Lung (tissue), 12 donors: ENCODE results near the gene ZFP92. TPM values are rescaled to one million over a fixed set of nuclear protein-coding genes. Genes with fewer than 3 reads are reported as not detected.
"Not testable (repeated sequence)": the region's sequence is repeated elsewhere in the genome, so short reads cannot be mapped to it uniquely, and the experiment has no call there.

Experiments used
- ATAC-seq: fragments of 200-7000 bp; cut with Tn5 transposase; one replicate; pipeline ENCODE4 v1.9.1; 2020; ENCODE audit warnings: moderate number of reproducible peaks; ENCODE audit not compliant: insufficient read depth, low FRiP score
- DNase-seq, 3 donors: peaks; one replicate each; pipeline ENCODE4 v3.0.0-alpha.2; 2013 to 2017
- H3K27ac ChIP-seq, 2 donors: one replicate each; pipeline ENCODE4 v1.5.1; 2013; ENCODE audit warnings: mild to moderate bottlenecking in 2 of 2, moderate library complexity in 2 of 2, control low read depth in 1 of 2, inconsistent platforms in 1 of 2, low read depth in 1 of 2, low read length in 1 of 2
- H3K27me3 ChIP-seq, 3 donors: one replicate each; pipeline ENCODE4 v1.5.1; 2013; ENCODE audit warnings: low read length in 2 of 3; ENCODE audit not compliant: control insufficient read depth in 3 of 3, insufficient read depth in 3 of 3
- H3K36me3 ChIP-seq, 4 donors: one replicate each; pipeline ENCODE4 v1.5.1; 2013; ENCODE audit warnings: low read length in 4 of 4, mild to moderate bottlenecking in 1 of 4, moderate library complexity in 1 of 4; ENCODE audit not compliant: control insufficient read depth in 4 of 4, insufficient read depth in 4 of 4
- H3K4me1 ChIP-seq, 5 donors: one replicate each; pipeline ENCODE4 v1.5.1; 2013; ENCODE audit warnings: low read length in 5 of 5, mild to moderate bottlenecking in 2 of 5, moderate library complexity in 1 of 5; ENCODE audit not compliant: control insufficient read depth in 5 of 5, insufficient read depth in 5 of 5
- H3K4me3 ChIP-seq: one replicate; pipeline ENCODE4 v1.5.1; 2013; ENCODE audit warnings: mild to moderate bottlenecking, control low read depth, moderate library complexity
- H3K9ac ChIP-seq, 2 donors: one replicate each; pipeline ENCODE4 v1.5.1; 2013; ENCODE audit warnings: low read length in 2 of 2, control low read depth in 1 of 2; ENCODE audit not compliant: insufficient read depth in 1 of 2
- H3K9me3 ChIP-seq, 4 donors: one replicate each; pipeline ENCODE4 v1.5.1; 2013; ENCODE audit warnings: low read length in 3 of 4, mild to moderate bottlenecking in 1 of 4, moderate library complexity in 1 of 4; ENCODE audit not compliant: control insufficient read depth in 4 of 4, insufficient read depth in 3 of 4
- WGBS, 2 donors: extraction: QIAGEN DNeasy Blood & Tissue Kit; methylation state at CpG; one replicate each; pipeline ENCODE4 v1.1.7; 2013; 5-methylcytosine and 5-hydroxymethylcytosine counted together
- polyA plus RNA-seq, 2 donors: library from polyadenylated mRNA; stranded (reverse); fragments of 200-250 nt; gene quantifications; one replicate each; pipeline ENCODE4 v1.2.1, GENCODE V29; 2013
- total RNA-seq, 2 donors: library from RNA; depleted of rRNA in 1 of 2; stranded (reverse); fragments of >200 nt in 1 of 2; gene quantifications; one replicate each; pipeline ENCODE4 v1.2.1, GENCODE V29; 2014 to 2021
- TF ChIP-seq, protein P1 (sequence below): IDR thresholded peaks from 2 replicates; pipeline ENCODE4 v1.5.1; 2012; ENCODE audit warnings: mild to moderate bottlenecking; ENCODE audit errors: control extremely low read depth, extremely low read depth
- donor health status: control.
- donor health status: control.
- donor health status: Bipolar disorder and iron deficiency.
- donor health status: healthy.
- donor health status: DM: yes; HTN: yes; CAD: no.

The ZFP92 gene
- total and polyA plus RNA-seq, 4 donors: 0.69 to 3.6 (median 1.5) TPM

DNA sequence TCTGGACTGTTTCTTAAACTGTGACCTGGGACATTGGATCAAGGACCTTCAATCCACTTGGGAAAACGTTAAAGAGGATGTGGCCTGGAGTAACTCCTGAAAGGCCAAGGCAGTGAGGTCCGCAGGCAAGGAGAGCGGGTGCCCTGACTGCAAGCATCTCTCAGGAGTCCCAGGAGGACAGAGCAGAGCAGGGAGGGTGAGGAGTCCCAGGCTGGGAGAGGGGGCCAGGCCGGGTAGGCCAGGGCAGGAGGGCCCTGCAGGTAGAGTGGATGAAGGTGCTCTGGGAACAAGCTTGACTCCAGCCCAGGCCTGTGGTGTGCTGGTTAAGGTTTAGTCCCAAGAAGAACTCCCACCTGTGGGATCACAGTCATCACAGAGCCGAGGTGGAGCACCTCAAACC, 23.9 kb upstream of the ZFP92 start:
- WGBS, 2 donors: 64 to 81% methylated on average over 5 of the region's 5 CpGs

DNA sequence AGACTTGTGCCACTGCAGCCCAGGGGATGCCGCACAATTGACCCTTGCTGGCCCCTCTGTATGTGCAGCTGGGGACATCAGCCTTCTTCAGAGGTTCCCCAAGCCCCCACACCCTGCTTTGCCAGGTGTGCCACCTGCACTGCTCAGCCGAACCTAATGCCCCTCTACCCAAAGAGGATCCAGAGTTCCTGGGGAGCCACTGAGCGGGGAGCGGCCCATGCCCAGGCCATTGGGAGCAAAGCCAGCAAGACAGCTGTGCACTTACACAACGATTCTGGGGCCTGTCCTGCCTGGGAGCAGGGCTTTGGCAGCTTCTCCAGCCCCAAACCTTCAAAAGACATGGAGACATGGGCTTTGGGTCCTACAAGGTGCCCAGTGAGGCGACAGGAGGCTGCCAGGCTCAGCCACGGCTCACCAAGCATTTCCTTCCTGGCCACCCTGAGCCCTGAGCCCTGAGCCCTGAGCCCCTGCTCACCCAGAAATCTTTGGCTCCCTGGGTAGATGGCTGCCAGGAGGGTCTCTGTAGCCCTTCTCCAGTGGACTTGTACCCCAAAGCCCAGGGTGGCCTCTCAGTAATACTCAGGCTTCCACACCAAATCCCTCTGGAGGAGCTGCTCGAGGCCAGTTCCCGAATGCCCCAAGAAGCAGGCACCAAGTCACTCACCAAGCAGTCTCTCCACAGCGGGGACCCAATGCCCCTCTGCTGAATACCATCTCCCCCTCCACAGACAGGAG, 23.1 kb upstream of the ZFP92 start:
- Histone ChIP-seq H3K27me3 (no peaks in the 10 kb centered on the region), H3K9ac (no peak overlapping the region), H3K4me1 (no peaks in the 10 kb centered on the region), H3K36me3 (no peaks in the 10 kb centered on the region), H3K27ac (no peak overlapping the region), H3K4me3 (no peak overlapping the region), H3K9me3 (peaks cover 0 to 9% (median 2%) of the 10 kb centered on the region in 4 donors)
- 81 to 84% methylated on average over 9 to 10 of the region's 10 CpGs for WGBS, 2 donors
- DNase-seq (peak; percentile 17 to 45 (median 37)), ATAC-seq (no peak)
- TF ChIP-seq, protein P1, sequence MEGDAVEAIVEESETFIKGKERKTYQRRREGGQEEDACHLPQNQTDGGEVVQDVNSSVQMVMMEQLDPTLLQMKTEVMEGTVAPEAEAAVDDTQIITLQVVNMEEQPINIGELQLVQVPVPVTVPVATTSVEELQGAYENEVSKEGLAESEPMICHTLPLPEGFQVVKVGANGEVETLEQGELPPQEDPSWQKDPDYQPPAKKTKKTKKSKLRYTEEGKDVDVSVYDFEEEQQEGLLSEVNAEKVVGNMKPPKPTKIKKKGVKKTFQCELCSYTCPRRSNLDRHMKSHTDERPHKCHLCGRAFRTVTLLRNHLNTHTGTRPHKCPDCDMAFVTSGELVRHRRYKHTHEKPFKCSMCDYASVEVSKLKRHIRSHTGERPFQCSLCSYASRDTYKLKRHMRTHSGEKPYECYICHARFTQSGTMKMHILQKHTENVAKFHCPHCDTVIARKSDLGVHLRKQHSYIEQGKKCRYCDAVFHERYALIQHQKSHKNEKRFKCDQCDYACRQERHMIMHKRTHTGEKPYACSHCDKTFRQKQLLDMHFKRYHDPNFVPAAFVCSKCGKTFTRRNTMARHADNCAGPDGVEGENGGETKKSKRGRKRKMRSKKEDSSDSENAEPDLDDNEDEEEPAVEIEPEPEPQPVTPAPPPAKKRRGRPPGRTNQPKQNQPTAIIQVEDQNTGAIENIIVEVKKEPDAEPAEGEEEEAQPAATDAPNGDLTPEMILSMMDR: no peak

More for the DNA sequence above, 23.9 kb upstream of the ZFP92 start:
- Histone ChIP-seq H3K27ac (no peak overlapping the region), H3K9me3 (peaks cover 0 to 9% (median 2%) of the 10 kb centered on the region in 4 donors), H3K27me3 (no peaks in the 10 kb centered on the region), H3K9ac (no peak overlapping the region), H3K36me3 (no peaks in the 10 kb centered on the region), H3K4me3 (no peak overlapping the region), H3K4me1 (peaks cover 0 to 2% (median 0%) of the 10 kb centered on the region in 5 donors)
- no peak for ATAC-seq
- no peak for DNase-seq
- TF ChIP-seq, protein P1: no peak

DNA sequence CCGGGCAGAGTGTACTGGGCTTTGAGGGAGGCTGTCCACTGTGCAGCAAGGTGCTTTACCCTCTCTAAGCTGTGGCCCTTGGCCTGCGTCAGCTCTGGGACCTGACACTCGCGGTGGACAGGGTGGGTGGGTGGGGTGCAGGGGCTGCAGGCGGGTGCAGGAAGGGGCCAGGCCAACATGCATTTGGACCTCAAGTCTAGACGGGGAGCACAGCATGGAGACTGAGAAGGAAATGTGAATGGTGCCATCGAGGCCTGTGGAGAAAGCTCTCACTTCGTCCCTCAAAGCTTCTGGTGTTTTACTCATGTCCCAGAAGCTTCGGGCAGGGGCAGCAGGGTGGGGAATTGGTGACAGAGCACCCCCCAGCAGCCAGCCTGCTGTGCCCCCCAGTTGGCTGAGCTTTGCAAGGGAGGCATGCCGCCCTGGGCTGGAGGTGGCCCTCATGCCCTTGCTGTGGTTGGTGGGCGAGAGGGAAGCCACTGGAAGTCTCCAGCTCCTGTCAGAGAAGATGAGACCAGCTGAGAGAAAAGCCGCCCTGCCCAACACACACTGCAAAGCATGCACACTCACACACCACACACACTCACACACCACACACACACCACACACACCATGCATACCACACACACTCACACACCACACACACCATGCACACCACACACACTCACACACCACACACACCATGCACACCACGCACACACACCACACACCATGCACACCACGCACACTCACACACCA, 22.4 kb upstream of the ZFP92 start:
- Histone ChIP-seq H3K9me3 (peaks cover 0 to 9% (median 2%) of the 10 kb centered on the region in 4 donors), H3K36me3 (no peaks in the 10 kb centered on the region), H3K4me1 (no peaks in the 10 kb centered on the region), H3K27me3 (no peaks in the 10 kb centered on the region), H3K27ac (no peak overlapping the region), H3K4me3 (peak overlapping the region; percentile 15), H3K9ac (no peak overlapping the region)
- DNase-seq: peak in 1 of 3 donors; percentile 8
- 88% methylated on average over 5 to 14 of the region's 14 CpGs for WGBS, 2 donors
- TF ChIP-seq, protein P1: no peak
- ATAC-seq: no peak

DNA sequence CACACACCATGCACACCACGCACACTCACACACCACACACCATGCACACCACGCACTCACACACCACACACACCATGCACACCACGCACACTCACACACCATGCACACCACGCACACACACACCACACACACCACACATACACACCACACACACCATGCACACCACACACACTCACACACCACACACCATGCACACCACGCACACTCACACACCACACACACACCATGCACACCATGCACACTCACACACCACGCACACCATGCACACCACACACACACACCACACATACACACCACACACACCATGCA, 21.9 kb upstream of the ZFP92 start:
- not testable (repeated sequence) for H3K4me1 ChIP-seq, H3K27ac ChIP-seq, H3K36me3 ChIP-seq, H3K4me3 ChIP-seq, DNase-seq, H3K9ac ChIP-seq, ATAC-seq, H3K27me3 ChIP-seq, H3K9me3 ChIP-seq
- 93 to 97% methylated on average over 3 to 6 of the region's 6 CpGs for WGBS, 2 donors
